ENCODE measurements around the gene IL20RA.

IL20RA gene

GRCh38 chr6:137002505-137002904, 42.3 kb downstream of the IL20RA start:
- DNase-seq, result no peak

- DNase-seq, result no peak
These were observed 42.8 kb downstream of the IL20RA start for GRCh38 chr6:137001977-137002302.

GRCh38 chr6:137001299-137001976, 43.3 kb downstream of the IL20RA start:
- peak; percentile 4 for DNase-seq

DNA sequence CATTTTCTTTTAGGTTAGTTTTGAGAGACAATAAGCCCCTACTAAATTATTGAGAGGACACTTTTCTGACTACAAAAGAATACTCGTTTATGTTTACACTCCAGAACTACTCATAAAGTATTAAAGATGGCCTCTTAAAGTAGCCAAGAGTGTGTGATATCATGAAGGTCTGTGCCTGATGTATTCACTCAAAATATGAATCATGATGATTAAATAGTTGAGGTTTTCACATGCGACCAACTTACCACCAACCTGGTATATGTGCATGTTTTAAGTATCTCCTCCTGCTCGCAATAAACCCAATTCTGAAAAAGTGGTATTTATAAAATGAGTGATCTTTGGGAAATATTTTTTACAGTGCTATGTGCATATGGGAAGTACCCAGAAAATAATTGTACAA, 43.9 kb downstream of the IL20RA start:
- DNase-seq, result no peak

DNA sequence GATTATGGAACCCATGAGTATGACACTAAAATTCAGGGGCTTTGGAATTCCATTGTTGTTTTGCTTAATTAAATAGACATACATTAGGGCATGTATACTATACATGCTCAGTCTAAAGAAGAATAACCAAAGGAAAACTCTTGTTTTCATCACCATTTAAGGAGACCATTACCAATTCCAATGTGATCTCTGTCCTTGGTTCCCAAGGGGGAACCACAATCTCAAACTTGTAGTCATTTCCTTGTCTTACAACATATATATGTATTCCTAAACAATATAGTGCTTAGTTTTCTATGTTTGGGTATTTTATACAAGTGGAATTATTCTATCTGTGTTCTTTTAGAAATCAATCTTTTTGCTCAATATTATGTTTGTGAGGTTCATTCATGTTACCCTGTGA, 49.2 kb downstream of the IL20RA start:
- no peak for DNase-seq

GRCh38 chr6:136994782-136995181, 50.0 kb downstream of the IL20RA start:
- DNase-seq, result peak; percentile 45

DNA sequence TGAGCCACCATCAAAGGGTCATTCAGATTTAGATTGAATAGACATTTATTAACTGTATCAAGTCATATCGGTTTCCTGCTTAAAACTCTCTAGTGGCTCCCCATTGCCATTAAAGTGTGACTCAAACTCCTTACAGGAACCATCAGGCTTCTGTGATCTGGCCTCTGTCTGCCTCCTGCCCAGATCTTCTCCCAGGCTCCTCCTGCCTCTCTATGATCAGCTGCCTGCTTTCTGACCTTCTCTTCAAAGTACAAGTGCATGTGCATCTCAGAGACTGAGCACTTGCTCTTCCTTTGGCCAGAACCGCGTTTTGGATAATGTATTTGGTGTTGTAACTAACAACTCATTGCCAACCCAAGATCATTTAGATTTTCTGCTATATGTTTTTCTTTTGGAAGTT, 52.7 kb downstream of the IL20RA start:
- DNase-seq, result no peak

DNA sequence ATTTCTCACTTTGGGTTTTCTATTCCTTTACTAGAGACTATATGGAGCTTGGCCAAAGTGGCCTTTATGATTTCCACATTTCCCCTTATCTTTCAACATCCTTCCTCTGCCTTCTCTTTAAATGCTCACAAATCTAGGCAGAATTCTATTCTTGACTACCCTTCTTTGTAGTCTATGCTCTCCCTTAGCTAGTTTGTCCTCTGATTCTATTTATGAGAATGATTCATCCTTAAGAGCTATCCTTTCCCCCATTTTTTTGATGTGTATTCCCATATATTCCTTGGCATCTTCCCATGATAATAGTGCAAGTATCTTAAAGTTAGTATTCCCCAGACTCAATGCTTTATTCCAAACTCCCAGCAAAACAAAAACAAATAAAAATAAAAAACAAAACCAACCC, 53.1 kb downstream of the IL20RA start:
- no peak for DNase-seq

GRCh38 chr6:136990754-136991153, 54.0 kb downstream of the IL20RA start:
- no peak for DNase-seq

- no peak for DNase-seq
These were observed 54.6 kb downstream of the IL20RA start for GRCh38 chr6:136990242-136990578.

DNA sequence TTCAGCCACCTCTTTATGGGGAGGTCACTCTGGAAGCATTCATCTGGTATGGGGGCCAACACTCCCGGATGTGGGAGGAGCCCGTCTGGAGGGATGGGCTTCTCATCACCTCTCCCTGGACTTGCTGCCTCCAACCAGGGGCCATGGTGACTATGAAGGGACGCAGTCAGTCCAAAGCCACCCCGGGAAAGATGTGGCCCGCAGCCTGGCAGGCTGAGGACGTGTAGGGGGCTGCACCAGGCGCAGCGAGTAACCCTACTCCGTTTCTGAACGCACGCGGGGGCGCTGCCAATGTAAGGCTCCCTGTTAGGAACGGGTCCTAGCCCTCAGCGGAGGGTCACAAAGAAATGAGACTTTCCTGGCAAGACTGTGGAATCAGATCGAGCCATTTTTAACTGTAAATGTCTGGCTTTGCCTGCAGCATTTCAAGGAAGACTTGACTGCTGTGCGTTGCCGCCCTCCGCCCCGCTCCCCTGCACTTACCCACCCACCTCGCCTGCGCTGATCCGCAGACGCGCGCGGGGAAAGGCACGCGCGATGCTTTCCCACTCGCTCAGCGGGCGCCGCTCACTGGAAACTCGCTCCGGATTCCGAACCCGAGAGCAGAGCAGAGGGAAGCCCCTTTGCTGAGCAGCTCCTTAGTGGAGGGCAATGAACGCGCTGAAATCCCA, 55.1 kb downstream of the IL20RA start:
- peak; percentile 49 for DNase-seq

GRCh38 chr6:136987526-136987925, 57.2 kb downstream of the IL20RA start:
- peak; percentile 33 for DNase-seq

DNA sequence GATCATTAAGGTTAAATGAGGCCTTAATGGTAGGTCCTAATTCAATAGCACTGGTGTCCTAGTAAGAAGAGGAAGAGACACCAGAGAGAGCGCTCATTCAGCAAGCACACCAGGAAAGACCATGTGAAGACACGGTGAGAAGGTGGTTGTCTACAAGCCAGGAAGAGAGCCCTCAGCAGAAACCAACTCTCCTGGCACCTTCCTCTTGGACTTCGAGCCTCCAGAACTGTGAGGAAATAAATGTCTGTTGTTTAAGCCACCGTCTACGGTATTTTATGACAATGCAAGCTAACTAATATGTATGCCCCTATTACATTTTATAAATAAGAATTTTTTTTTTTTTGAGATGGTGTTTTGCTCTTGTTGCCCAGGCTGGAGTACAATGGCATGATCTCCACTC, 59.3 kb downstream of the IL20RA start:
- DNase-seq, result no peak

DNA sequence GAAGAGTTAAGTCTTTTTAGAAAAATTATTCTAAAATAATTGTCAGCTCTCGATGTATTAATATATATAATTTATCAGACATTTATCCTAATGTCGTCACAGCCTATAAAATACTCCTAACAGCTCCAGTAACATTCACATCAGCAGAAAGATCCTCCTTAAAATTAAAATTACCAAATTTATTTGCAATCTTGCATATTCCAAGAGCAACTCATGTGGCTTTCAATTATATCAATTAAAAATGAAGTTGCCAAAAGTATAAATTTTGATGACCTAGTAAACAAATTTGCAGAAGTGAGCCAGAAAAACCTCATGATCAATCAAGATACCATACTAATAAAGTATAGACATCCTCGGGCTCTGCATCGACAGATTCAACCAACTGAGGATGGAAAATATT, 60.2 kb downstream of the IL20RA start:
- DNase-seq, result no peak

DNA sequence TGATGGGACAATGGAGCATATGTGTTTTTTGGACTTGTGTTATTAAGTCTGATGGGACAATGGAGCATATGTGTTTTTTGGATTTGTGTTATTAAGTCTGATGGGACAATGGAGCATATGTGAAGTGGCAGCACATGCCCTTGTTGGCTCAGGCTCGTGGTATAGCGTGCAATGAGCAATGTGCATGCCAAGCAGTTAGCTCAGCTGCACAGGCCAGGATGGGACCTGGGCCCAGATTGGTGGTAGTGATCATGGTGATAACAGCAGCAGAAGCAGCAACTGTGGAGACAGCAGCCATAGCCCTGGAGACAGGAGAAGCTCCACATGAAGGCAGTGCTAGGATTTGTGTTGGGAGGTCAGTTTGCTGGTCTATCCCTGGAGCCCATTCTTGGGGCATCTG, 61.1 kb downstream of the IL20RA start:
- no peak for DNase-seq

DNA sequence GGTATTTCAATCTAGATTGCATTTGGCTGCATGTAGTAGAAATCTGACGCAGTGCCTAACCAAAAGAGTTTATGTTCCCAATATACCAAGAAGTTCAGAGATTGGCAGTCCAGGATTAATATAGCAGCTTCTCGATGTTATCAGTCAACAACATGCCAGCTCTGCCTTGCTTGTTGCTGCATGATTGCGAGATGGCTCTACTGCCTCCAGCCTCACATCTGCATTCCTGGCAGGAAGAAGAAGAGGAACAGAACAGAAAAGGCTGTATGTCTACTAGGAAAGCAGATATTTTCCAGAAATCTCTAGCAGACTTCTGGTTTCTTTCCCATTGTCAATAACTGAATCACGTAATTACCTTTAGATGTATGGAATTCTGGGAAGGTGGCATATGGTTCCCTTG, 61.8 kb downstream of the IL20RA start:
- no peak for DNase-seq

GRCh38 chr6:136980070-136980469, 64.7 kb downstream of the IL20RA start:
- DNase-seq, result no peak

DNA sequence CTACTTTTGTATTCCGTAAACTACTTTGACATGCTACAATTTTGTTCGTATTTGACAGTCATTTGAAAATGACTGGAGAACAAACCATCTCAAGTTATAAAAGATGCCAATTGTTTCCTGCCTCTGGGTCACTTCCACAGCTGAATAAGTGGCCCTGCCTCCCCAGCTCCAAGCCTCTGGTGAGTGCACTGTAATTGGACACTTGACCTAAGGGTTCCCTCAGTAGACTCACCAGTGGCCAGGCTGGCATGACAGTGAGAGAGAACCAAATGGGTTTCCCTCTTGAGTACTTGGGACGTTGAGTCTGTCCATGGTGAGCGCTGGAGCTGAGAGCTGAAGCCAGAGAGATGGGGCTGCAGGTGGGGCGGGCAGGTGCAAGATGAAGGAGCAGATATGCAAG, 65.6 kb downstream of the IL20RA start:
- no peak for DNase-seq

GRCh38 chr6:136977075-136977474, 67.7 kb downstream of the IL20RA start:
- DNase-seq, result no peak

DNA sequence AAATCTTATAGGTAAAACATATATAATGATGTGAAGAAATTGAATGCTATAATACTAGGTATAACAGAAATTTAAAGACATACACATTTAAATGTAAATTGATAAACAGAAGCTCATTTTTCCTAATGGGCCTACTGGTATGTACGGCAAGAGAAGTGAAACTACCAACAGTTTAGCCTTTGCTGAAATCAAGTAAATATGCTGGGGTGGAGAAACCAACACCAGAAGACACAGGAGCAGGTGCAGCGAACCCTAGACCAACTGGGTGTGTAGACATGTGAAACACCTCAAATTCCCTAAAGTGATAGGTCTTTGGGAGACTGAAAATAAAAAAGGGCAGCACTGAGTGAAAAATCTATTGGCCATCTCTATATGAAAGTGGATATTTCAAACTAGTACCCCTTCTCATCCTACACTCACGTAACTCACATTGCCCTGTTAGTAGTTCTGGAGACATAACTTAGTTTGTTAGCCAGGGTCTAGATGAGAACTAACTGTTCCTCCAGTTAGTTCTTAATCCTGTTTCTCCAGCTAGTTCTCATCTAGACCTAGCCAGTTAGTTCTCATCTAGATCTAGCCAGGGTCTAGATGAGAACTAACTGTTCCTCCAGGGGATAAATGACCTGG, 69.6 kb downstream of the IL20RA start:
- DNase-seq, result no peak

DNA sequence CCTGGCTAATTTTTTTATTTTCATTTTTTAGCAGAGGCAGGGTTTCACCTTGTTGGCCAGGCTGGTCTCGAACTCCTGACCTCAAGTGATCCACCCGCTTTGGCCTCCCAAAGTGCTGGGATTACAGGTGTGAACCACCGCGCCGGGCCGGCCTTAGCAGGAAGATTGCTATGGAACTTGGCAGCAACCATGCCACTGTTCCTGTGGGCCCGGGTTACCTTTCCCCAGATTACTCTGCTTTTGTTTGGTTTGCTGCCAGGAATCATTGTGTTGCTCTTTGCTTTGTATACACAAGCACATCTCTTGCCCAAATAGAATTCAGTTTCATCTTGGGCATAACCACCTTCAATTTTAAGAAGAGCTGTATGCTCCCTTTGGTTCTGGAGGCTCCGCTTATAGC, 71.0 kb downstream of the IL20RA start:
- peak; percentile 43 for DNase-seq

DNA sequence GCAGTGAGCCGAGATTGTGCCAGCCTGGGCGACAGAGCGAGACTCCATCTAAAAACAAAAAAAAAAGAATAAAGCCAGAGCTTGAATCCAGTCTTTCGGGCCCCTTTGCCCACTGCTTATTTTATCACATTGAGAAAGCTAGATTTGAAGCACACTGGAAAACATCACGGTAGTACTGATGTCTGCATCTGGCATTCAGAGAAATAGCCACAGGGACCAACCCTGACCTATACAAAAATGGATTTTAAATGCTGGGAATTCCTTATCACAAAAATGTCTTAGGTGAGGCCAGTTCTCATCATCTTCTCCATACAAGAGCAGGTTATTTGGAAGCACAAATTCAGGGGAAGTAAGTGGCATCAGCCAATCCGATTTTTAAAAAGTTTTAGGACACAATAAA, 73.2 kb downstream of the IL20RA start:
- DNase-seq, result no peak

DNA sequence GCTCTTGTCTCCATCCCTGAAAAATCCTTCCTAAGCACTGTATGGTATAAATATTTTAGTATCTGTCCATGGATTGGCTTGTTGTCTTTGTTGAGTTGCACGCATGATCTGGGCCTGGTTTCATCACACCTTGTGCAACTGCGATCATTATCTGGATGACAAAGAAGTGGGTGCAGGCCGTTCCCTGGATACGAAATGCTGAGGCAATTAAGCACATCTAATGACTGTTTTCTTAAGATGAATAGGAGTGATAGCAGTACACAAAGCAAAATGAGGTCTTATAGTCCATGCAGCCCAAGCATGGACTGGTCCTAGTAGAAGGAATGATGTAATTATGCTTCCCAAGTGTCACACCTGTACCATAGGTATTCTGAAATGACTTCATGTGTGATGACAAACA, 74.8 kb downstream of the IL20RA start:
- peak; percentile 71 for DNase-seq

DNA sequence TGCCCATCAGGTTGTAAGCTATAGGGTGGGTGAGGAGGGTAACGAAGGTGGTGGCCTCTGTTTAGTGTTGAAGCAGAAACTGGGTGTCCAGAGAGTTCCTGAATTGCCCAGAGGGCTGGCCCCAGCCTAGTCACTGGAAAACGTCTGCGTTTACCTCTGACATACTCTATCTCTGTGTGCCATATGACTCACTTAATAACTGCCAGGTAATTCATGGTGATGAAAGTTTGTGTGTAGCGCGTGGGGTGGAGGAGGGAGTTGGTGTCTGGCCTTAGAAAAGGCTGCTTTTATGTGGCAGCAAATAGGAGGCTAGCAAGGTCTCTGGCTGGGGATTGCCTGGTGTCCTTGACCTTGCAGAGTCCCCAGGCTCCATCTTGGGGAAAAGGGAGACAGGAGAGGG, 75.3 kb downstream of the IL20RA start:
- no peak for DNase-seq

DNA sequence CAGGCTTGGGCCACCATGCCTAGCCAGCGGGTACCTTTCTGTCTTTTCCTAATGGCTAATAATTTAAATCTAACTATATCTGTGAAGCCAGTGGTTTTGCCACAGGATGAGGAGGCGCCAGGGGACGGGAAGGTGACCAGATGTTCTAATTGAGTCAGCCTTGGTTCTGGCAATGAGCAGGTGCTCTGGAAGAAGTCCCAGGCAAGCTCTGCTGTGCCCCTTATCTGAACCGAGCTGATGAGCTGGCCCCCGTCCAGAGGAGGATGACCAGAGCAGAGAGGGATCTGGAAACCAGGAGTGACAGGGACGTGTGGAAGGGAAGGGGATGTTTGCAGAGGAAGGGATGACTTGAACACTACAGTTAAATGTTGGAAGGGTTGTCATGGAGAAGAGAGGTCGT, 75.9 kb downstream of the IL20RA start:
- peak; percentile 28 for DNase-seq
